GM21526 (cell line): ENCODE results near the gene NDUFV1.
"Not testable (repeated sequence)": the region's sequence is repeated elsewhere in the genome, so short reads cannot be mapped to it uniquely, and the experiment has no call there.

Experiments used
- ATAC-seq: cut with Tn5 transposase; IDR thresholded peaks from one replicate; pipeline ENCODE4 v1.9.1; 2021; ENCODE audit warnings: moderate library complexity; ENCODE audit not compliant: unreplicated experiment, low FRiP score

The NDUFV1 gene

DNA sequence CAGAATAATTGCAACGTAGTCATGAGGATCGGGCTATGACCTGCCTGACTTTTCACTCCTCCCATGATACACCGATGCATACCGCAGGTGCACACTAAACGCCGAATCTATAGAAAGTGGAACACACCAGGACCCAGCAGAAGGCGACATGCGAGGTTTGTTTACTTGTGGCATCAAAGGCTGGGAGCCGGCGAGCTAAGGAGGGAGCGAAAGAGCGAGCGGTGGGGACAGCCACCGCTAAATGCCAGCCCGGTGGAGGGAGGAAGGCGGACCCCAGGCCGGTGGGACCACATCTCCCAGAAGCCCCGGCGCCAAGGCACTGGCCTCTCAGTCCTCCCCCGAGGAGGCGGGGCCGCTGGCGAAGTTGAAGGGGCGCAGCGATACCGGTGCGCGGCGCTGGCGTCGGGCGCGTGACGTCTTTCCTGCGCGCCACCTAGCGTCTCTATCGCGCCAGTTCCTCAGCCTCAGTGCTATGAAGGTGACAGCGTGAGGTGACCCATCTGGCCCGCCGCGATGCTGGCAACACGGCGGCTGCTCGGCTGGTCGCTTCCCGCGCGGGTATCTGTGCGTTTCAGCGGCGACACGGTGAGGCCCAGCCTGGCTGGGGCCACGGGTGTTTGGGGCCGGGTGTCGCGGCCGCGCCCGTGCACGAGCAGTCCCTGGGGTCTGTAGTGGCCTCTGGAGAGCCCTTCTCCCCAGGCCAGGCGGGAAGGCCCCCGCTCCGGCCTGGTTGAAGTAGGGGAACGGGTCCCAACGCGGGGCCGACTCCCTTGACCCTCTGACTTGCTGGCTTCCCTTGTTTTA, at the start of gene NDUFV1:
TSS of gene NDUFV1 (plus strand) at position 445 of the 804 bp plus-strand sequence. CDS start at position 514, 69 bp downstream.
- peak; percentile 86 for ATAC-seq

DNA sequence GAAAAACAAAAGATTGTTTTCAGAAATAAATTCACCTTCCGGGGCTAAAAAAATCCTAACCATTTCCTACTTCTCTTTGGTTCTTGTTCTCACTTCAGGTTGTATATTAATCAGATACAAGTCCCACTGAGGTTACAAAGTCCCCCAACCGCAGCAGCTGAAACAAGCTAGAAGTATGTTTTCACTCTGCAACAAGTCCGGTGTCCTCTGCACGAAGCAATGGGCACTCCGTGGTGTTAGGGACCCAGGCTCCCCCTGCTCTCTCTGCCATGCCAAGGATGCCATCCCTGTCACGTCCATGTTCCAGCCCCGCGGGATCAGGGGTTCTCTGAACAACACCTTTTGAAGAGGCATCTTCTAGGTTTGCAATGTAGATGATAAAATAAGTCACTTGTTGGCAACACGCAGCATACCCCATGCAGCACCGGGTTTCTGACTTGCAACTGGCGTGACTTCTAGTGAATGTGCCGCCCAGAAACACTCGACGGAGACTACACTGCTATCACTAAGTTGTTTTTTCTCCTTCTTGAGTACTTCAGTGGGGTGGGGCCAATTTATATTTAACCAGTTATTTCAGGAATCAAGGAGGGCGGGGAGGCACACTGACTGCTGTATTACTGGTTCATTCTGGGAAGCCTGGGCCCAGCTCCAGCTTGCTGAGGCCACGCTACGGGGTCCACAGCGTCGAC, 48.5 kb upstream of the NDUFV1 start:
- no peak for ATAC-seq

- ATAC-seq = no peak
Measured at GRCh38 chr11:67561971-67562619, 44.6 kb upstream of the NDUFV1 start.

- no peak for ATAC-seq
Measured at GRCh38 chr11:67562963-67563704, 43.6 kb upstream of the NDUFV1 start.

DNA sequence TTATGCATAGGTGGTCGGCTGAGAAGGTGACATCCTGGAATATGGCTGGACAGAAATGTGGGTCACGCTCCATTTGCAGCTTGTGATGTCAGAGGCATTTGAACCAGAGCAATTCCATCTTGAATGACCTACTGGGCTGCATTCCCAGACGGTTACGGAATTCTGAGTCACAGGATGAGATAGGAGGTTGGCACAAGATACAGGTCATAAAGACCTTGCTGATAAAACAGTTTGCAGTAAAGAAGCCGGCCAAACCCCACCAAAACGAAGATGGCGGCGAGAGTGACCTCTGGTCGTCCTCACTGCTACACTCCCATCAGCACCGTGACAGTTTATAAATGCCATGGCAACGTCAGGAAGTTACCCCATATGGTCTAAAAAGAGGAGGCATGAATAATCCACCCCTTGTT, 43.0 kb upstream of the NDUFV1 start:
- ATAC-seq = not testable (repeated sequence)

- ATAC-seq = no peak
Measured at GRCh38 chr11:67564230-67564629, 42.5 kb upstream of the NDUFV1 start.

DNA sequence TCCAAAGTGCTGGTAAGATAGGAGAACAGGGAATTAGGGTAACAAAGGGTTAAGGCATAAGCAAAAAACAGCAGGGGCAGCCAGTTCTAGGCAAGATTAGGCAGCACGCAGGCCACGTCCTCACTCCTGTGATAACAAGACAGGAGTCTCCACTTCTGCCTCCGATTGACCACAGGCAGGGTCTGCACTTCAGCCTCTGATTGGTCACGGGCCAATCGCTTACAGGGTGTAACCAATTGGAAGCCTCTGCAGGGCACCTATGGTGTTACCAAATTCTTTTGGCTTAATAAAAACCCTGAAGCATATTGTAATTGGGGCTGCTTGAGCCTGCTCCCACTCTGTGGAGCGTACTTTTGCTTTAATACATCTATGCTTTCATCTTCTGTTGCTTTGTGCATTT, 35.3 kb upstream of the NDUFV1 start:
- no peak for ATAC-seq

GRCh38 chr11:67572305-67572704, 34.4 kb upstream of the NDUFV1 start:
- ATAC-seq = no peak

- ATAC-seq = no peak
Measured at GRCh38 chr11:67572747-67573419, 33.9 kb upstream of the NDUFV1 start.

GRCh38 chr11:67574938-67575337, 31.8 kb upstream of the NDUFV1 start:
- no peak for ATAC-seq

- ATAC-seq = no peak
Measured at GRCh38 chr11:67576735-67577475, 29.8 kb upstream of the NDUFV1 start.

DNA sequence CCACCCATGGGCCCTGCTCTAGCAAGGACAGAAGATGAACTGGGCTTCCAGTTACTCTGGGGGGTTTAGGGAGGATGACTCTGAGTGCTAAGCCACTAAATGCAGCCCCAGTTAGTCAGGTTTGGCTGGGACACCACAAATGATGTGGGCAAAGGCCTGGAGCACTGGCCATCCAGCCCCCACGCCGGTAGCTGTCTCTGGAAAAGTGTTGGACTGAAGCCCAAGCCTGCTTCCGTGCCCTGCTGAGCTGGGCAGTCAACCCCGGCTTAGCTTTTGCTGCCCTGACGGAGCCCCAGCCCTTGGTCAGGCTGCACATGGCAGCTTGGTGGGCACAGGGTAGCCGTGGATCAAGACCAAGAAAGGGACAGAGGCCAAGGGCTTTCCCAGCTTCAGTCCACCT, 28.8 kb upstream of the NDUFV1 start:
- ATAC-seq = no peak

DNA sequence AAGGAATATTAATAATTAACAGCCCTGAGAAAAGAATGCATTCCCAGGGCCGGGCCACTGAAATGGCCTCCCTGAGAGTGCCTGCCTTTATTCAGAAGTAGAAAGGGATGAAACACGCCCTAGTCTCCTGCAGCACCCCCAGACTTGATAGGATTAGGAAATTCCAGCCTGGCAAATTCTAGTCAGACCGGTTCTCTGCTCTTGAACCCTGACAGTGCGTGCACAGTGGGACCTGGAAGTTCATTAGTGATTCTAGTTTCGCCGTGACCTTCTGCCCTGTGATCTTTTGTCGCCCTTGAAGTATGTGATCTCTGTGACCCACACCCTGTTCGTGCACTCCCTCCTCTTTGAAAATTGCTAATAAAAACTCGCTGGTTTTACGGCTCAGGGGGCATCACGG, 25.3 kb upstream of the NDUFV1 start:
- ATAC-seq = no peak

DNA sequence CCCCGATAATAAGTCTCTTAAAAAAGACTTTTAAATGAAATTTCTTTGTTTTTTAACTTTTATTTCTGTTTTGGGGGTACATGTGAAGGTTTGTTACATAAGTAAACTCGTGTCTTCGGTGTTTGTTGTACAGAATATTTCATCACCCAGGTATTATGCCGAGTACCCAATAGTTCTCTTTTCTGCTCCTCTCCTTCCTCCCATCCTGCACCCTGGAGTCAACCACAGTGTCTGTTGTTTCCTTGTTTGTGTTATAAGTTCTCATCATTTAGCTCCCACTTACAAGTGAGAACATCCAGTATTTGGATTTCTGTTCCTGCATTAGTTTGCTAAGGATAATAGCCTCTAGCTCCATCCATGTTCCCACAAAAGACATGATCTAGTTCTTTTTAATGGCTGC, 24.7 kb upstream of the NDUFV1 start:
- ATAC-seq = no peak

DNA sequence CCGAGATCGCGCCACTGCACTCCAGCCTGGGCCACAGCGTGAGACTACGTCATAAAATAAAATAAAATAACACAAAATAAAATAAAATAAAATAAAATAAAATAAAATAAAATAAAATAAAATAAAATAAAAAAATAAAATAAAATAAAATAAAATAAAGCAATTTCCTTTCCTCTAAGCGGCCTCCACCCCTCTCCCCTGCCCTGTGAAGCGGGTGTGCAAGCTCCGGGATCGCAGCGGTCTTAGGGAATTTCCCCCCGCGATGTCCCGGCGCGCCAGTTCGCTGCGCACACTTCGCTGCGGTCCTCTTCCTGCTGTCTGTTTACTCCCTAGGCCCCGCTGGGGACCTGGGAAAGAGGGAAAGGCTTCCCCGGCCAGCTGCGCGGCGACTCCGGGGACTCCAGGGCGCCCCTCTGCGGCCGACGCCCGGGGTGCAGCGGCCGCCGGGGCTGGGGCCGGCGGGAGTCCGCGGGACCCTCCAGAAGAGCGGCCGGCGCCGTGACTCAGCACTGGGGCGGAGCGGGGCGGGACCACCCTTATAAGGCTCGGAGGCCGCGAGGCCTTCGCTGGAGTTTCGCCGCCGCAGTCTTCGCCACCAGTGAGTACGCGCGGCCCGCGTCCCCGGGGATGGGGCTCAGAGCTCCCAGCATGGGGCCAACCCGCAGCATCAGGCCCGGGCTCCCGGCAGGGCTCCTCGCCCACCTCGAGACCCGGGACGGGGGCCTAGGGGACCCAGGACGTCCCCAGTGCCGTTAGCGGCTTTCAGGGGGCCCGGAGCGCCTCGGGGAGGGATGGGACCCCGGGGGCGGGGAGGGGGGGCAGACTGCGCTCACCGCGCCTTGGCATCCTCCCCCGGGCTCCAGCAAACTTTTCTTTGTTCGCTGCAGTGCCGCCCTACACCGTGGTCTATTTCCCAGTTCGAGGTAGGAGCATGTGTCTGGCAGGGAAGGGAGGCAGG, 23.2 kb upstream of the NDUFV1 start, which contains the start of gene GSTP1:
TSS of gene GSTP1 (plus strand) at position 566 of the 958 bp plus-strand sequence. CDS start at position 598, 32 bp downstream.
- peak; percentile 45 for ATAC-seq

- no peak for ATAC-seq
Measured at GRCh38 chr11:67584205-67584880, 22.4 kb upstream of the NDUFV1 start.
